Measurements from ENCODE around the gene ADARB2.

ADARB2 gene

DNA sequence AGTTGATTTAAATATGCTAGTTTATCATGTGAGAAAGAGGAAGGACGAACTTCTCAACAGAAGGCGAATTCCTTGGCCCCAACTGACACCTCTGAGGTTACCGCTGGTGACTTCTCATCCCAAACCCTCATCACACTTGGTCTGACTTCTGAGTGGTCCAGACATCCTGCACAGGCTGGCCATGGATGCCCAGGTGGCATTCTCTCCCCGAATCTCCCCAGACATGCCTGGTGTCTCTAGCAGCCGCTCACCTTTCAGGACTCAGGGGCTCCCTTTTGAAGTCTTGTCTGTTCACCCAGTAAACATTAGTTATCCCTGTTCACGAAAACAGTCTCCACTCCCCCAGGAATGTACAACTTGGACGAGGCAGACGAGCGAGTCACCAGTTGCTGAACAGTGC, 157.7 kb downstream of the ADARB2 start:
- DNase-seq: no peak

DNA sequence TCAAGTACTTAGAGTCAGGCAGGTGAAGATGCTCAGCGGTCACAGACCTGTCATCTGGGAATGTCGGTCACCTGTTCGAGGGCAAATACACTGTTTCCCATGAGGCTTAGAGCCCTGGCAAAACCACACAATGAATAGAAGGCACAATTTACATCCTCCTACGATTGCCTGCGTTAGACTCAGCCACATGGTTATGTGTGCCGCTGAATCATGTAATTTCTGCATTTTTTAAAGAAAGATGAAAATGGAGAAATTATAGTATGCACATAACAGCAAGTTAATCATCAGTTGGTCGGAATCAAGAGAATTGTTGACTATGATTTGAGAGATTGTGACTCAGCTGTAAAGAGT, 158.2 kb downstream of the ADARB2 start:
- DNase-seq: no peak

DNA sequence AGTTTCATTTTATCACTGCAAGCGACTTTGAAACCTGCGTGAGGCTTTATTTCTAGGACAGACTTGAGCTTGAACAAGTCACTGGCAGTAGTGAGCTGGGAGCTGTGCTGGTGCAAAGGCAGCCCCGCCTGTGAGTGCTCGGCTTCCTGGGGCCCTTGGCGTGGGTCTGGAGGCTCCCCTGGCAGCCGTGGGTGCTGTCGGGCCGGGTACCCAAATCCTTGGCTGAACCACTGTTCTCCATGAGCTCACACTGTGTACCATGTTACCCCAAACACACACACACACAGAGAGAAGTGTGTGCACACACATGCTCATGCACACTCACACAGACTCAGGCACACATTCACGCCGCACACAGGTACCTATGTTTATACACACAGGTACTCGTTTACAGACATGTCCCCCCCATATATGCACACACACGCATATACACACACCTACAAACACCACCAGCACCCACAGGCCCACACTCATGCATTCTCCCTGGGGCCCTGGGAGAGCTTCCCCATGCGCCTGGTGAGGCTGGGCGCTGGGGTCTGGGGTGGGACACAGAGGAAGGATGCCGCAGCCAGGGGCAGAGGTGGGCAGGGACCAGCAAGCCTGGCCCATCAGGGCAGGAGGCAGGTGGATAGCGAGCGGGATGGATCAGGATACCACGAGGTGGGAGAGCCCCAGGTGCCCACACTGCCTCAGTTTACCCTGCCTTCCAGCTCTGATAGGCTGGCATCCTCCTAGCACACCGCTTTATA, 158.8 kb downstream of the ADARB2 start:
- no peak for DNase-seq

DNA sequence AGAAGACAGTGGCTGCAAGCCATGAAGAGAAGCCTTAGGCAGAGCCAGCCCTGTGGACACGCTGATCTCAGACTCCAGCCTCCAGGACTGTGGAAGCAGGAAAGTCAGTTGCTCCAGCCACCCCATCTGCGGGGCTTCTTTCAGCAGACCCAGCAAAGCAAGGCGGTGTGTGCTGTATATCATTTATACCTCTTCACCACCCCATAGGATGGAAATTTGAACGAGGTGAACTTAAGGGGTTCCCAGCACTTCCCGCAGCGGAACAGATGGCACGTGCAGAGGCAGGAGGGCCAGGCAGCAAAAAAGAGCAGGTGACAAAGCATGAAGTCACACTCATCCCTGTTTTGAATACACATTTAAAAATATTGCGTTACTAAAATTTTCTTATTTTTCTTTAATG, 159.4 kb downstream of the ADARB2 start:
- no peak for DNase-seq

DNA sequence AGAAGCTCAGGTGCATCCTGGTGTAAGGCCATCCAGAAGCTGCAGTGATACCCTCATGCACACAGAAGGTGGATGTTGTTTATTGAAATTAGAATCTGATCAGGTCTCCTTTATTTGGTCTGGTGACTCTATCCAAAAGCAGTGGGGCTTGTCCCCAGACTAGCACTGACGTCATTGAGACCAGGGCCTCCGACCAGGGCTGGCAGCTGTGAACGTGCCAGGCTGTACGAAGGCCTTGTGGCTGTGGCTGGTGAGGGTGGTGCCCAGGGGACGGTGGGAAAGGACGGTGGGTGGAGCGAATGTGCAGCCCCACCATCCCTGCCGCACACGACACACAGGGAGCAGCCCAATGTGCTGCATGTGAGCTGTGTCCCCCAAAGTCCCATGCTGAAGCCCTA, 160.0 kb downstream of the ADARB2 start:
- DNase-seq: no peak

DNA sequence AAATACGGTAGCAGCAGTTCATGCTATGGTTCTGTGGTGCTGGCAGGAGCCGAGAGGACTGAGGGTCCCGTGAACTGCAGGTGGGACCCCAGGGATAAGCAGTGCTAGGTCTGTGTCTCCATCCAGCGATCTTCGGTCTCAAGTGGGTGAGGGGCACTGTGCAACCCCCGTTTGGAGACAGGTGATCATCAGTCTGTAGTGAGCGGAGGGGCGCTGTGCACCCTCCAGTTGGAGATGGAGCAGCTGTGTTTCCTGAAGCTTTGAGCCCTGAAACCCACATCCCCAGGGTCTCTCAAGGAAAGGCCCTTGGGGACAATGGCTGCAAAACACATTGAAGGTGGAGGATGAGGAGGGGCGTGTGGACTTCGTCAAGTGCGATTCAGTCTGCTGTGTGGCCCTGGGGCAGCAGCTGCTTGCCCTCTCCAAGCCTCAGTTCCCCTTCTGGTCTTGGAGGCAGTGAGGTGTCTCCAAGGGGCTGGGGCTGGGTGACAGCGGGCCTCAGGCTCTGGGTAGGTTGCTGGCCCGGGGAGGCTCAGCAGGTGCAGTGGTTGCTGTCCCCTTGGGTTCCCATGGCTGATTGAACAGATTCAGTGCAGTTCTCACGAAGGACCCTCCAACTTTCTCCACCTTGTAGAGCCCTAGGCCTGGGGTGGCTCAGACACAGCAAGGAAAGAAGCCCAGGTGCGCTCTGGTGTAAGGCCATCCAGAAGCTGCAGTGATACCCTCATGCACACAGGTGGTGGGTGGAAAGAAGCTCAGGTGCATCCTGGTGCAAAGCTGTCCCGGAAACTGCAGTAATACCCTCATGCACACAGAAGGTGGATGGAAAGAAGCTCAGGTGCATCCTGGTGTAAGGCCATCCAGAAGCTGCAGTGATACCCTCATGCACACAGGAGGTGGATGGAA, 160.6 kb downstream of the ADARB2 start:
- no peak for DNase-seq

DNA sequence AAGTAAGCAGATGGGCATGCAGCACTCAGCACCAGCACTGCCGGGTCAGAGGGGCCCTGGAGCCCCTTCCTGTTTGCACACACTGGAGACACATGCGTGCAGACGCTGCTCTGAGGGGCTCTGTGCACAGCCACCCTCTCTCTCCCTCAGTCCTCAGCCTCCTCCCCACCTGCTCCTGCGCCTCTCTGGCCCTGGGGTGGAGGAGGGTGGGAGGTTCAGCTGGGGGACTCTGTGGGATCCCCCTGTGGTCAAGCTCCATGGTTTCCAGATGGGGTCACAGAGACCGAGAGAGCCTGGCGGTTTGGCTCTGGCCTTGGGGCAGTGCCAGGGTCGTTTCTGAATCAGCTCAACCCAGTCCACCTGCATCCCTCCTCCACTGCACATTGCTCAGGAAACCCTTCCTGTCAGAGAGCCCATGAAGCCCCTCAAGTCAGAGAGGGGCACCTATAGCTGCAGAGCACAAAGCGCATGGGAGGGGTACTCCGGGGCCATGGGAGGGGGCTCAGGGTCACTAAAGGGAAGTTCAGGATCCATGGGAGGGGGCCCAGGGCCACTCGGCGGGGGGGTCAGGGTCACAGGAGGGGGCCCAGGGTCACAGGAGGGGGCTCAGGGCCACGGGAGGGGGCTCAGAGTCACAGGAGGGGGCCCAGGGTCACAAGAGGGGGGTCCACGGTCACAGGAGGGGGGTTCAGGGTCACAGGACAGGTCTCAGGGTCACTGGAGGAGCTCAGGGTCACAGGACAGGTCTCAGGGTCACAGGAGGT, 161.7 kb downstream of the ADARB2 start:
- DNase-seq: no peak

DNA sequence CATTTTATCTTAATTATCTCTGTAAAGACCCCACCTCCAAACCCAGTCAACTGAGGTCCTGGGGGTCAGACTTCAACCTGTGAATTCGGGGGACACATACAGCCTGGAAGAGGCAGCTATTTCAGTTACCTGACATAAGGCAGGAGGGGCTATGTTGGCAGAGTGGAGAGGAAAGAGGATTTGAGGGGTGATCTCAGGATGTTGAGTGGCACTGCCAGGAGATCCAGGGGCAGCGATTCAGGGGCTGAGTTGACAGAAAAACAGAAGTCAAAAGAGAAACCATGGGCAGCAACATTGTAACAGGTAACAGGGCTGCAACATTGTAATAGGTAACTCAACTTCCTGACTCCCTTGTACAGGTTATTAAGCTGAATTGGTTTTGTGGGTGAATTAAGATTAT, 162.6 kb downstream of the ADARB2 start:
- DNase-seq: no peak

DNA sequence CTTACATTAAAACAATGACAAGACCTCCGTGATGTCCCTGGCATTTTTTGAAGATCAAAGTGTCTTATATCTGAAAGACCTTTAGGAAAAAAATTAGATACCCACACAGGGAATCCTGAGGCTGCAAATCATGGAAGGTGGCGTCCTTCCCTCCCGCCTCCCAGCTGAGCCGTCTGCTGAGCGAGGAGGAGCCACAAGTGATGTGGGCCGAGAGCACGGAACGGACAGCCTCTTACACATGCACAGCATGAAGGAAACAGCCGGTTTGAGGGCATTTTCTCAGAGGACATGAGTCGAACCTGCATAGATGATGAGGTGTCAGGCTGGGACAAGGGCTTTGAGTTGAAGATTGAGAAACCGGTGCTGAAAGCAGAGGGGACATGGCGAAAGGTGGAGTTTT, 163.3 kb downstream of the ADARB2 start:
- no peak for DNase-seq

DNA sequence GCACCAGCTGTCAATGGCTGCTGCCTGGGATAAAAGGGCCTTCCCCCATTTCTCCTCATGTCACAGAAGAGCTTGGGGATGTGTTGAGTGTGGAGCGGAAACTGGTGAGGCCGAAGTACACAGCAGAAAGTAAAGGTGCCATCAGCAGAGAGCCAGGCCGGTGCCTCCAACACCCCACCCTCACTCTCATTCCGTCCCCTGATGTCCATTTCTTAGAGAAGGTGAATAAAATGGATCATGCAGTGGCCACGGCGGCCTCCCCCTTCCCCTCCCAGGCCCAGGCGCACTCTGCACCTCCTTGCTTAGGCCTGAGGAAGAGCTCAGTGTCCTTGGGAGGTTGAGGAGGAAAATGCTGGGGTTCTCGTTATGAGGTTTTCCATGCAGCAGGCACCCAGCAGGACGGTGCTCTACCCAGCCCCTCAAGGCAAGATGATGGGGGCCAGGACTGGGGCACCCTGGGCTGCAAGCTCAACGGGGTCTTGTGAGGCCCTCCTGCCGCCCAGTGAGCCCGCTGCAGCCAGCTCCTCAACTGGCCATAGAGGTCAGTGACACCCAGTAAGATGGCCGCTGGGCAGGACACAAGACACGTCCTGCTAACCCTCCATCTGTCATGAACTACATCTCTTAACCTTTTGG, 163.9 kb downstream of the ADARB2 start:
- no peak for DNase-seq

DNA sequence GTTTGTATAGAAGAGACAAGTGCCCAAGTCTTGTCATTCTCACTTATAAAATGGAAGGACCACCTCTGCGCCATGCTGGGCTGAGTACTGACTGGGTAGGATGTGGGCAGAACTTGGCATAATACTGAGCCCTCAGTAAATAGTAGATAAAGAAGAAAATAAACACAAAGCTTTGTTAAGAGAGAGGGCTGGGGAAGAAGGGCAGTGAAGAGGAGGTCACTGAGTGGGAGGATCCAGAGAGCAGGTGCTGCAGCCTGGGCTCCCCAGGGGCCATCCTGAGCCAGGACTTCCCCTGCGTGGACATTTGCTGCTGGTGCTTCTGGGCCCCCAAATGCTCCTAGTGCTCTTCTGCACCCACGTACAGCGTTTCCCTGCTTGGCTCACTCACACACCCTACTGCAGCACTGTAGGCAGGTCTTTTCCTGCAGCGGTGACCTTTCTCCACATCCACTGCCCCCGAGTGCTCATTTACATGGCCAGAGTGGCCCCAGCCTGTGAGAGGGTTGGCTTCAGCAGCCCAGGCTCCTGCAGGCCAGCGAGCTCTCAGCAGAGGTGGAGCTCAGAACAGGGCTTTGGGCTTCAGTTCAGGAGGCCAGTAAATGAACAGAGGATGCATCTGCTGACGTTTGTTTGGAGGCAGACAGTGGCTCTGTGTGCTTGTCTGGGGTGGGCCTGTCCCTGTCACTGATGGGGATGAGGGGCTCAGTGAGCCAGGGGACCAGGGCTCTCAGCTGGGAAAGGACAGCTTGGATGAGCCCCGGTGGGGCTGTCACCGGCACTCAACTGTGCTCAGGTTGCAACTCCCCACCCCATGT, 164.6 kb downstream of the ADARB2 start:
- no peak for DNase-seq

DNA sequence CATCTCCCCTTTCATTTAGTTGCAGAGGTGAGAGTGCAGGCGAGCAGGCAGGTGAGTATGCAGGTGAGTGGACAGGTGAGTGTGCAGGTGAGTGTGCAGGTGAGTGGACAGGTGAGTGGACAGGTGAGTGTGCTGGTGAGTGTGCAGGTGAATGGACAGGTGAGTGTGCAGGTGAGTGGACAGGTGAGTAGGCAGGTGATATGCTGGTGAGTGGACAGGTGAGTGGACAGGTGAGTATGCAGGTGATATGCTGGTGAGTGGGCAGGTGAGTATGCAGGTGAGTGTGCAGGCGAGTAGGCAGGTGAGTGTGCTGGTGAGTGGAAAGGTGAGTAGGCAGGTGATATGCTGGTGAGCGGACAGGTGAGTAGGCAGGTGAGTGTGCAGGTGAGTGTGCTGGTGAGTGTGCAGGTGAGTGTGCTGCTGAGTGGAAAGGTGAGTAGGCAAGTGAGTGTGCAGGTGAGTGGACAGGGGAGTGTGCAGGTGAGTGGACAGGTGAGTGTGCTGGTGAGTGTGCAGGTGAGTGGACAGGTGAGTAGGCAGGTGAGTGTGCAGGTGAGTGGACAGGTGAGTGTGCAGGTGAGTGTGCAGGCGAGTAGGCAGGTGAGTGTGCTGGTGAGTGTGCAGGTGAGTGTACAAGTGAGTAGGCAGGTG, 165.6 kb downstream of the ADARB2 start:
- DNase-seq: no peak

DNA sequence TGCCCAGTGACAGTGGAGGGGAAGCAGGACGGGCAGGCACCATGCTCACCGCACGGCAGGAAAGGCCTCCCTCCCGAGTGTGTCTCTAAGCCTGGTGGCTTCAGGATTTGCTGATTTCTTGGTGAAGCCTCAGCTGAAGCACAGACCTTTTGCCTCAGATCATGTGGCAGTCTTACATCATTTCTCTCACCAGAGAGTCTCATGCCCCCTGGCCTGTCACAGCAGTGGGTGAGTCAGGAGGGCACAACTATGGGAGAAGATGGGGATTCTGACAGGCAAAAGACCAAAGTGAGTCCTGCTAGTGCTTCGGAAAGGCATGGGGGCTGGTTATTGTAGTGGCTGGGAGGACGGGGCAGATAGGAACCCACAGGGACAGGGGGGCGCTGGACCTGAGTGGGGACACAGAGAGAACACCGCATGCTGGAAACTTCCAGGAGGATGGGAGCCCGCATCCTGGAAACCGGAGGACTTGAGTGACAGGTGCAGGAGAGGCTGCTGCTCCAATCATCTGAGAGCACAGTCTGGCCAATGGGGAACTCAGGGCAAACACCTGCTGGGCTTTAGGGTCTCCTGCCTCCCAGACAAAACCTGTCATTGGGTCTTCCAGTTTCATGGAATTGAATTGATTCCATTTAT, 166.8 kb downstream of the ADARB2 start:
- no peak for DNase-seq

DNA sequence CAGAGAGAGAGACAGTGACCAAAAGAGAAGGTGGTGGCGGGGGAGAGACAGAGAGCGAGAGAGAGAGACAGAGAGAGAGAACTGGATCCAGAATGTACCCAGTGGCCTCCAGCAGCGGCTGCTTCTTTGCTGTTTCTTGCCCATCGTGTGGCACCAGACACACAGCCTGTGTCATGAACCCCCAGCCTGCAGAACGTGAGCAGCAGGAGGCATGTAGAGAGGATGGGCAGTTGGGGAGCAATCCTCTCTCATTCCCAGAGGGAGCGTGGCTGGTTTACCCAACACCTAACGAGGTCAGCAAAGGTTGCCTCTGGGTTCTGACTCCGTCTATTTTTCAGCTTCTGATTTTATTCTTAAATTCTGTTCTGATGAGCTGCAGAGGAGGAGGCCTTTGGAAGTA, 168.1 kb downstream of the ADARB2 start:
- no peak for DNase-seq

DNA sequence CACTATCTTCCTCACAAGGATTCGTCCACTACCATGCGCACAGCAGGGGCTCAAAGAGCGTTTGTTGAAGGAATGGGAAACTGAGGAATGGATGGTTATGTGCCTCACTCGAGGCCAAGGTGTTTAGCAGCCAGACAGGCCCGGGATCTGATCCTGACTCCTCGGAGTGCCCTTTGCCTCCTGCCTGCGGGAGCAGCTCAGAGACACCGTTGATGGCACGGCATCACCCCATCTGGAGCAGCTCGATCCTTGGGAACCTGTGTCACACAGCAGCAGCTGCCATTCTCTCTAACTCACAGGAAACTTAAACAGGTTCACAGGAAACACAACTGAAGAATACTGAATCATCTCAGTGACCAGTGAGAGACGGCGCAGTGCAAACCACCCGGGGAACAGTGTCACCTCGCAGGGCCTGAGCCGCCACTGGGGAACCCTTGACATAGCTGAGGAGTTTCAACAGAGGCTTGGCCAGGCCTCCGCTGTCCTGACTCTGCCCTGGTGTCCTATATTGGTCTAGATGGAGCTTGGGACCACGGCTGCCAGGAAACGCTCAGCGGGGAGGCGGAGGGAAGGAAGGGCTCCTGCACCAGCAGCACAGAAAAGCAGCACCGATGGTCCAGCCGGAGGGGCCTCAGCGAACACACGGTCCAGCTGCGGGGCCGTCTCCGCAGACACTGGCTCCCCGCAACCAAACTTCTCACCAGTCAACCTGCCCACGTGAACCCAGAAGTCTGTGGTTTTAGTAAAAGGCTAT, 169.4 kb downstream of the ADARB2 start:
- DNase-seq: no peak

DNA sequence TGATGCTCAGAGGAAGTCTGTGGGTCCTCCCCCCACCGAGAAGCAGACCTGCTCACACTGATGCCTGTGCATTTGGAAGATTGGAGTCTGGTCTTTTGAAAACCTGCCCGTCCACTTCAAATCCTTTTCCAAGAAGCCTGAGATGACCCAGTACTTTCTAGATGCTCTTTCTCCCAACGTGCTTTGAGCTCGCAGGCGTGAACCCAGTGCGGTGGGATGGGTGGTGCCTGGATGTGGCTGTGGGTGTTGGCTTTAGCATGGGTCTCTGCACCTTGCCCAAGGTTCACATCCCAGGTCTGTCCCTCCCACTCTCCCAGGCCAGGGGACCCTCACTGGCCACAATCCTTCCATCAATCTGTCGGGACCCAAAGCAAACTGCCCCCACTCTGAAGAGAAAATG, 170.2 kb downstream of the ADARB2 start:
- DNase-seq: no peak

DNA sequence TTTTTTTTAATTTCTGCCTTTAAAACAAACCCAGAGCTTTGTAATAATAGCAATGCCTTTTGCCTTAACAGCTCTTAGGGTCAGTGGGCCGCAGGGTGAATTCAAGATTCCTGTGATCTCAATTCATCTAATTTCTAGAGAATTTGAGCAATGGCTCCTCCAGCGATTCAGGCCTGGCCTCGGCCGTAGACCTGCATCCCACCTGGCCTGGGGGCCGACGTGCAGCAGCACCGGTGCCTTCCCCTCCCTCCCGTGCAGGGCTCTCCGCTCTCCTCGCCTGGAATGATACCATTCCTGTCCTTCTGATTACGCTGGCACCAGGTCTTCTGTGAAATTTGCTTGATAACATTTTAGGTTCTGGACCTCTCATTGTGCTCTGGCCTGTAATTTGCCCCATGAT, 172.5 kb downstream of the ADARB2 start:
- DNase-seq: no peak

DNA sequence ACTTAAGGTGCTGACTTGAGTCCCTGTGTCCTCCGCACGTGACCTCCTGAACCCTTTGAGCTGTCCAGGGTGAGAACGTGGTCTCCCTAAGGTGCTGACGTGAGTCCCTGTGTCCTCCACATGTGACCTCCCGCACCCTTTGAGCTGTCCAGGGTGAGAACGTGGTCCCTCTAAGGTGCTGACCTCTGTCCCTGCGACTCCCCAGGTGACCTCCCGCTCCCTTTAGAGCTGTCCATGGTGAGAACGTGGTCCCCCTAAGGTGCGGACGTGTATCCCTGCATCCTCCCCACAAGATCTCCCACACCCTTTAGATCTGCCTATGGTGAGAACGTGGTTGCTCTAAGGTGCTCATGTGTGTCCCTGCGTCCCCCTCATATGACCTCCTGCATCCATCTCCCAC, 174.3 kb downstream of the ADARB2 start:
- DNase-seq: no peak

DNA sequence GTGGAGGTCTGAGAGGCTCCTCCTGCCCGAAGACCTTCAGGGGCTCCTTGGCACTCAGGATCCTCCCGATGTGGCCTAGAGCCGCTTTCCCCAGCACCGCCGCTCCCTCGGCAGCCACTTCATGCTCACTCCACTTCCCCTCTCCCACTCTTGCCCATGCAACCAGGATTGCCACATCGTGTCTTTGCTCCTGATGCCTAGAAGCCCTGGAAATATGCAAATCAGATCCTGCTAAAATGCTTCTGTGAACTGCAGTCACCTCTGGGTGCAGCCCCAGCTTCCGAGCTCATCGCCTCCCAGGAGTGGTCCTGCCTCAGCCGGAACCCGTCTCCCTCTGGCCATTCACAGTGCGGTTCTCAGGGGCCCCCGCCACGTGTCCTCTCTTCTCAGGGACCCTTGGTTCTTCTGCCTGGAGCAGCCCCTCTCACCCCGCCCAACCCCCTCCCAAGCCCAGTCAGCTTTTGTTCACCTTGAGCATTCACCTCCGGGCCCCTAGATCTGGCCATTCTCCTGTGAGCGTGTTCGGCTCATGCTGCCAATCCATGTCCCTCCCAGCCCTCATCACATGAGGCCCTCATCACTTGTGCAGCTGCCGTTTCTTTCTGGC, 175.5 kb downstream of the ADARB2 start:
- no peak for DNase-seq
